ENCODE results near the gene TMIGD1.

DNA sequence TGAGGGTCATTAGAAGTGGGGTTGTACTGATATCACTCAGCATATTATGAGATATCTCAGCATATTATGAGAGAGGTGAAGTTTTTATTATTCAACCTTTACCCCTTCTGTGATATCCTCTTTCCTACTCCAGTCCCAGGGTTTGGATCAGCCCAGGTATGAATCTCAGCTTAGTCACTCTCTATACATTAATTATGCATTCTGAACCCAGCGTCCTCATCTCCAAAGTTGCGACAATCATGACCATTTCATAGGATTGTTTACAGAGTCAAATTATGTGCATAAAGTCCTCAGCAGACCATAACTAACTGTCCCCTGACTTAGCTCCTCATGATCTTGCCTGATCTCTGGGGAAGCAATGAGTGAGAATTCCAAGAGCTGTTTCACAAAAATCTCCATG lies 21.6 kb downstream of the TMIGD1 start:
- TF ChIP-seq POLR2A (IDR thresholded peaks at IDR 0.05), result no peak
- no peak for TF ChIP-seq CTCF (IDR thresholded peaks at IDR 0.05)
